Neural cell (in vitro differentiated cells): Measurements from ENCODE around the gene LURAP1L. TPM values are rescaled to one million over a fixed set of nuclear protein-coding genes. Genes with fewer than 3 reads are reported as not detected.

Experiments
- H2AFZ ChIP-seq: fragments of 200-600, 300-800 bp; sonication (generic), shearing (Covaris generic); 2 replicates; pipeline ENCODE4 v1.6.0; 2014; ENCODE audit warnings: low read depth, mild to moderate bottlenecking, antibody characterized with exemption, low read length, moderate library complexity
- H3F3A ChIP-seq: fragments of 200-600 bp; shearing (Covaris generic); 2 replicates; pipeline ENCODE4 v1.6.1; 2016; ENCODE audit warnings: mild to moderate bottlenecking, moderate library complexity, mixed read lengths, antibody characterized with exemption, low read length; ENCODE audit not compliant: insufficient read depth, poor library complexity, severe bottlenecking
- H3K27ac ChIP-seq: fragments of 200-600, 300-800 bp; sonication (generic), shearing (Covaris generic); 2 replicates; pipeline ENCODE4 v1.5.1; 2014; ENCODE audit warnings: mild to moderate bottlenecking, low read length, moderate library complexity
- H3K27me3 ChIP-seq: fragments of 300-800, 200-600 bp; sonication (generic), shearing (Covaris generic); 2 replicates; pipeline ENCODE4 v1.6.0; 2014; ENCODE audit warnings: mild to moderate bottlenecking, low read depth, low read length, moderate library complexity; ENCODE audit not compliant: insufficient read depth
- H3K36me3 ChIP-seq: fragments of 300-800, 200-600 bp; sonication (generic), shearing (Covaris generic); 2 replicates; pipeline ENCODE4 v1.5.1; 2014; ENCODE audit warnings: mild to moderate bottlenecking, antibody characterized with exemption, low read length, moderate library complexity; ENCODE audit not compliant: insufficient read depth
- H3K4me2 ChIP-seq: fragments of 300-800, 200-600 bp; sonication (generic), shearing (Covaris generic); 2 replicates; pipeline ENCODE4 v1.6.0; 2014; ENCODE audit warnings: mild to moderate bottlenecking, low read length
- H3K4me3 ChIP-seq: fragments of 300-800, 200-600 bp; sonication (generic), shearing (Covaris generic); 2 replicates; pipeline ENCODE4 v1.5.1; 2014; ENCODE audit warnings: mild to moderate bottlenecking, low read length, moderate library complexity
- H3K79me2 ChIP-seq: fragments of 200-600 bp; shearing (Covaris generic); replicated peaks from 2 replicates; pipeline ENCODE4 v1.6.0; 2014; ENCODE audit warnings: mild to moderate bottlenecking, low read length, moderate library complexity; ENCODE audit not compliant: insufficient read depth
- H3K9ac ChIP-seq: fragments of 300-800, 200-600 bp; sonication (generic), shearing (Covaris generic); 2 replicates; pipeline ENCODE4 v1.6.1; 2016; ENCODE audit warnings: mild to moderate bottlenecking, low read length, mixed read lengths
- H3K9me2 ChIP-seq: fragments of 200-600 bp; shearing (Covaris generic); 2 replicates; pipeline ENCODE4 v1.6.1; 2016; ENCODE audit warnings: mild to moderate bottlenecking, low read length, mixed read lengths; ENCODE audit not compliant: insufficient read depth
- H3K9me3 ChIP-seq: fragments of 200-600, 300-800 bp; sonication (generic), shearing (Covaris generic); 2 replicates; pipeline ENCODE4 v1.6.1; 2016; ENCODE audit warnings: mild to moderate bottlenecking, mixed run types, low read length, moderate library complexity, mixed read lengths
- H4K20me1 ChIP-seq: fragments of 200-600 bp; shearing (Covaris generic); 2 replicates; pipeline ENCODE4 v1.6.1; 2016; ENCODE audit warnings: mild to moderate bottlenecking, mixed run types; ENCODE audit not compliant: insufficient read depth
- CTCF ChIP-seq: fragments of 450-650 bp; IDR thresholded peaks from 2 replicates; pipeline ENCODE4 v1.5.1; 2014; ENCODE audit warnings: antibody characterized with exemption, mild to moderate bottlenecking, moderate library complexity; ENCODE audit not compliant: poor library complexity, severe bottlenecking
- EP300 ChIP-seq: fragments of 450-650 bp; conservative IDR thresholded peaks from 2 replicates; pipeline ENCODE4 v1.6.1; 2014; ENCODE audit warnings: antibody characterized with exemption, mild to moderate bottlenecking, moderate library complexity; ENCODE audit not compliant: poor library complexity, severe bottlenecking
- EZH2 ChIP-seq: fragments of 200-600, 300-800 bp; shearing (Covaris generic), sonication (generic); IDR thresholded peaks from 2 replicates; pipeline ENCODE4 v1.6.1; 2014; ENCODE audit warnings: antibody characterized with exemption, low read length, borderline replicate concordance, mild to moderate bottlenecking; ENCODE audit not compliant: insufficient read depth, poor library complexity, severe bottlenecking
- MXI1 ChIP-seq: fragments of 450-650 bp; conservative IDR thresholded peaks from 2 replicates; pipeline ENCODE4 v1.6.1; 2014; ENCODE audit warnings: antibody characterized with exemption, mild to moderate bottlenecking; ENCODE audit not compliant: poor library complexity, severe bottlenecking
- POLR2AphosphoS5 ChIP-seq: IDR thresholded peaks from 2 replicates; pipeline ENCODE4 v1.6.1; 2012
- RAD21 ChIP-seq: fragments of 450-650 bp; conservative IDR thresholded peaks from 2 replicates; pipeline ENCODE4 v1.6.1; 2014; ENCODE audit warnings: antibody characterized with exemption, mild to moderate bottlenecking, moderate library complexity
- REST ChIP-seq: IDR thresholded peaks from 2 replicates; pipeline ENCODE4 v1.6.1; 2012; ENCODE audit warnings: borderline replicate concordance
- SMC3 ChIP-seq: fragments of 450-650 bp; conservative IDR thresholded peaks from 2 replicates; pipeline ENCODE4 v1.6.1; 2014; ENCODE audit warnings: antibody characterized with exemption, mild to moderate bottlenecking, moderate library complexity; ENCODE audit not compliant: poor library complexity
- TAF1 ChIP-seq: IDR thresholded peaks from 2 replicates; pipeline ENCODE4 v1.6.1; 2012; ENCODE audit warnings: low read depth
- polyA plus RNA-seq: library from polyadenylated mRNA; depleted of rRNA; stranded (reverse); fragments of >200 nt; gene quantifications from 2 replicates; pipeline ENCODE4 v1.2.3, GENCODE V29; 2014

LURAP1L gene
- polyA plus RNA-seq, 1 donor from 2014 or later = 0.59 TPM

- Histone ChIP-seq H3K4me3 (no peak overlapping the region), H4K20me1 (no peaks in the 10 kb centered on the region), H3K36me3 (no peaks in the 10 kb centered on the region), H2AFZ (no peak overlapping the region), H3K9ac (no peak overlapping the region), H3K79me2 (no peaks in the 10 kb centered on the region), H3K9me3 (peaks cover 3% of the 10 kb centered on the region), H3K27me3 (no peaks in the 10 kb centered on the region), H3K27ac (no peak overlapping the region), H3K9me2 (no peaks in the 10 kb centered on the region), H3F3A (no peaks in the 10 kb centered on the region), H3K4me2 (no peak overlapping the region)
- no peak for TF ChIP-seq TAF1
- TF ChIP-seq EZH2 = no peak
- TF ChIP-seq EP300 = no peak
- no peak for TF ChIP-seq SMC3
Observed at GRCh38 chr9:12781226-12781733, 6.5 kb downstream of the LURAP1L start.

GRCh38 chr9:12783767-12784460 is 9.1 kb downstream of the LURAP1L start:
- Histone ChIP-seq H3K9me3 (peaks cover 3% of the 10 kb centered on the region), H2AFZ (no peak overlapping the region), H3F3A (no peaks in the 10 kb centered on the region), H3K4me3 (no peak overlapping the region), H3K27me3 (no peaks in the 10 kb centered on the region), H3K4me2 (no peak overlapping the region), H3K79me2 (no peaks in the 10 kb centered on the region), H3K27ac (no peak overlapping the region), H4K20me1 (no peaks in the 10 kb centered on the region), H3K36me3 (no peaks in the 10 kb centered on the region), H3K9me2 (no peaks in the 10 kb centered on the region), H3K9ac (no peak overlapping the region)
- no peak for TF ChIP-seq EP300
- TF ChIP-seq TAF1 = no peak
- no peak for TF ChIP-seq POLR2AphosphoS5
- TF ChIP-seq CTCF = no peak
- TF ChIP-seq SMC3 = no peak
- no peak for TF ChIP-seq RAD21
- TF ChIP-seq REST = no peak
- no peak for TF ChIP-seq MXI1
- TF ChIP-seq EZH2 = no peak
